Astrocyte (in vitro differentiated cells and primary cell): ENCODE data around the gene KCNG3.

Experiments
- CTCF ChIP-seq: IDR thresholded peaks from 2 replicates; pipeline ENCODE4 v1.5.1; 2011; ENCODE audit warnings: low read depth, mild to moderate bottlenecking, inconsistent platforms, low read length, moderate library complexity; ENCODE audit not compliant: insufficient read depth
- EZH2 ChIP-seq: IDR thresholded peaks from 2 replicates; pipeline ENCODE4 v1.6.1; 2012; ENCODE audit warnings: mild to moderate bottlenecking, low read length, inconsistent platforms; ENCODE audit not compliant: insufficient read depth

GRCh38 chr2:42486145-42486906 is 7.5 kb downstream of the KCNG3 start:
- TF ChIP-seq CTCF (no peak), EZH2 (no peak)
